ENCODE results near the gene BACE2. TPM values are rescaled to one million over a fixed set of nuclear protein-coding genes. Genes with fewer than 3 reads are reported as not detected.
A peak's percentile ranks its signal among the peaks of the same experiment; 100 is the strongest.
"Not testable (repeated sequence)": the region's sequence is repeated elsewhere in the genome, so short reads cannot be mapped to it uniquely, and the experiment has no call there.

The BACE2 gene
- total RNA-seq, 1 donor from 2014 or later: 174 TPM

- DNase-seq (ENCODE audit: low spot score): no peak
Observed at GRCh38 chr21:41240040-41240439, 72.1 kb downstream of the BACE2 start.

GRCh38 chr21:41241341-41241740 lies 73.4 kb downstream of the BACE2 start:
- DNase-seq (ENCODE audit: low spot score): no peak

DNA sequence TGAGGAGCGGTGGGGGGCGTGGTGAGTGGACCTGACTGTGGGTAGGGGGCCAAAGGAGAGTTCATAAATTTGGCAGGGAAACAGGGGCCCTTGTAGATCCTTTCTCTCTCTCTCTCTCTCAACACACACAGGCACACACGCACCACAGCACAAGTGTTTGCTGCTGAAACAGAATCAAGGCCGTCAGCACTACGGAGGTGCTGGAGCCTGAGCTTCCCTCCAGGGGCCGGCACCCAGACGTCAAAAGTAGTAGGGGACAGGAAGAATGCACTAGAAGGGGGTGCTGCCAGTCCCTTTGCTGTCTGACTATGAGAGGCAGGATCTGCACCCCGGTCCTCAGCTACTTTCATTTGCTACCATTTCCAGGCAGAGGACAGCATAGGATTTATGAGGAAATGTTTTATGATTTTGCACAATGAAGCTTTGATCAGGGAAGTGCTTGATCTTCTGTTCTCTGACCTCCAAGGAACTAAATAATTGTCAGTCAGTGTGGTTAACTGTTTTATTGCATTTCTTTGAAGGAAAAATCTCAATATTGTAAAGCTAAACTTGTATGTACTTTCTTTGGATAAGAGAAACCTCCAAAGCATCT lies 74.4 kb downstream of the BACE2 start:
- DNase-seq (ENCODE audit: low spot score): no peak

- DNase-seq (ENCODE audit: low spot score): no peak
Observed at GRCh38 chr21:41243107-41243506, 75.1 kb downstream of the BACE2 start.

DNA sequence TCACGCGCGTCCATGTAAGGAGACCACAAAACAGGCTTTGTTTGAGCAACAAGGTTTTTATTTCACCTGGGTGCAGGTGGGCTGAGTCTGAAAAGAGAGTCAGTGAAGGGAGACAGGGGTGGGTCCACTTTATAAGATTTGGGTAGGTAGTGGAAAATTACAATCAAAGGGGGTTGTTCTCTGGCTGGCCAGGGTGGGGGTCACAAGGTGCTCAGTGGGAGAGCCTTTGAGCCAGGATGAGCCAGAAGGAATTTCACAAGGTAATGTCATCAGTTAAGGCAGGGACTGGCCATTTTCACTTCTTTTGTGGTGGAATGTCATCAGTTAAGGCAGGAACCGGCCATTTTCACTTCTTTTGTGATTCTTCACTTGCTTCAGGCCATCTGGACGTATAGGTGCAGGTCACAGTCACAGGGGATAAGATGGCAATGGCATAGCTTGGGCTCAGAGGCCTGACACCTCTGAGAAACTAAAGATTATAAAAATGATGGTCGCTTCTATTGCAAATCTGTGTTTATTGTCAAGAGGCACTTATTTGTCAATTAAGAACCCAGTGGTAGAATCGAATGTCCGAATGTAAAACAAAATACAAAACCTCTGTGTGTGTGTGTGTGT lies 76.4 kb downstream of the BACE2 start:
- DNase-seq (ENCODE audit: low spot score): not testable (repeated sequence)

DNA sequence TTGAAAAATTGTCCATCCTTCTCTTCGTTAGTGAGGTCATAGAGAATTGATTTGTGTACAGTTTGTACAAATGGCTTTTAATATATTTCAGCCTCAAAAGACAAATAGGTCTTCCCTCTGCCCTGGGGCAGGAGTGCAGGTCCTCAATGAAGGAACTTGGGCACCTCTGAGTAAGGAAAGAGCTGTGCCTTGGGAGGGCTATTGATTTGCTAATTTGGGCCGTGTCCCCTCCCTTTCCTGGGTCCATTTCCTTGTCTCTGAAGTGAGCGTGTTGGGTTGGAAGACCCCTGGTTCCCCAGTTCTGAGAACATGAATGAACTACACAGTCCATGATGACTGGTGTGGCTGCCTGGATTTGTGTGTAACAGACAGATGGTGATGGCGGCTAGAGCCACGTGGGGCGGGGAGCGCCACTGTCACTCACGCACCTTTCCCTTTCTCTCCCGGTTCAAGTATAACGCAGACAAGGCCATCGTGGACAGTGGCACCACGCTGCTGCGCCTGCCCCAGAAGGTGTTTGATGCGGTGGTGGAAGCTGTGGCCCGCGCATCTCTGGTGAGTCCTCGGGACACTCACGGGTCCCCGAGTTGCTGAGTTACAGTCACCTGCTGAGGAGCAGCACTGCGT lies 77.7 kb downstream of the BACE2 start:
- DNase-seq (ENCODE audit: low spot score): no peak

DNA sequence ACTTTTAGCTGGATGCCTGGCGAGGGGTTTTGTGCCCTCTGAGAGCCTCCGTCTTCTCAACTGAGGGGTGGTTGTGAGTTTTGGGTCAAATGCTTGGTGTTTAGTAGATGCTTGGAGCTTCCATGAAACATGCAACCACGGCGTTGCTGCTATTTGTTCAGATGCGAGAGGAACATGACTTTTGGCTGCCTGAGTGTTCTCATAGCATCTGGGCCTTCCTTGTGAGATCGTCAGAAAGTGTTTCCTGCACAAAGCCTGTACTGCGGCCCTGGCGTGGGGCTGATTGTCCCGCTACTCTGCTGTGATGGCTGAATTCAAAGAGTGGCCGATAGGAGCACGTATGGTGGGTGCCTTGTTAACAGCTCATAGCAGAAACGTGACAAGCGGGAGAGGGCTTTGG lies 78.8 kb downstream of the BACE2 start:
- DNase-seq (ENCODE audit: low spot score): no peak

DNA sequence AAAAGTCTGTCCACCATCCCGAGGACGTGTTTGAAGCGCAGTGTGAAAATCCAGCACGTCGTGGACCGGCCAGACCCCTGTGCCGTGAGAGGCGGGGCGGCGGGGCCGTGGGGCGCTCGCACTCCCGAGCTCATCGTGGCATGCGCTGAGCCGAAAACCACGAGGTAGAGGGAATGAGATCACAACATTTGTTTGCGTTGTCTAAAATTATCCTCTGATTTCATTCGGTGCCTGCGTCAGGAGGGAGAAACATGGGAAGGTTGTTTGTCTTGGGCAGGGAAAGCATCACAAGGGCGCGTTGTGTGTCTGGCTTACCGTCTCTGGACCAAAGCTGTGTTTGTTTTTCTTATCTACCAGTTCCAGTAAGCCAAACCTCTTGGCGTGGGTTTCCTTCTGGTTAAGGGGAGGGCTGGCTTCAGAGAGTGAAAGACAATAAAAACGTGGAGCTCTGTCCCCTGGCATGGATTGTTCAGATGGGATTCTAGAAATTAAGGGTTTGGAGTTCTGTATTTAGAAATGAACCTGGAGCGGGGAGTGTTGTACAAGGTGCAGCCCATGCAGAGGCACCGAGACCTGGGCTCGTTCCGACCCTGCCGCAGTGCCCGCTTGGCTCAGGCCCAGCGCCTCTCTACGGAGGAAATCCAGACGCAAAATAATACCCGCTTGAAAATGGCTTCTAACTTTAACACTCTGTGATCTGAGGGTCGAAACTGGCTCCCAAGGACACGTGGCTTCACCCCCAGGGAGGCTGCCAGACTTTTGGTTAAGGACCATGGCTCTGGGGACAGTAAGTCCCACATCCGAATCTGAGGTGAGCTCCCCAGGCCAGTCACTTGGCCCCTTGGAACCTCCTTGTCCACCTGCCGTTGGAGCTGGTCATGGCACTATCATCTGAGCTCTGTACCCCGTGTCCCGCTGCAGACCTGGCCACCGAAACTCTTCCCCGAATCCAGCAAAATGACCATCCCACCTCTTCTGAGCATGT lies 79.9 kb downstream of the BACE2 start:
- peak; percentile 90 for DNase-seq (ENCODE audit: low spot score)

- no peak for DNase-seq (ENCODE audit: low spot score)
Observed at GRCh38 chr21:41249476-41249875, 81.5 kb downstream of the BACE2 start.

DNA sequence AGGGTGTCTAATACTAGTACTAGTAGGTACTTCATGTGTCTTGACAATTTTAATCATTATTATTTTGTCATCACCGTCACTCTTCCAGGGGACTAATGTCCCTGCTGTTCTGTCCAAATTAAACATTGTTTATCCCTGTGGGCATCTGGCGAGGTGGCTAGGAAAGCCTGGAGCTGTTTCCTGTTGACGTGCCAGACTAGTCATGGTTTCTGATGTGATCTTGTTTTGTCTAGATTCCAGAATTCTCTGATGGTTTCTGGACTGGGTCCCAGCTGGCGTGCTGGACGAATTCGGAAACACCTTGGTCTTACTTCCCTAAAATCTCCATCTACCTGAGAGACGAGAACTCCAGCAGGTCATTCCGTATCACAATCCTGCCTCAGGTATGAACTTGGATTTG lies 82.6 kb downstream of the BACE2 start:
- DNase-seq (ENCODE audit: low spot score): no peak

GRCh38 chr21:41251961-41252642 lies 84.1 kb downstream of the BACE2 start:
- DNase-seq (ENCODE audit: low spot score): no peak

DNA sequence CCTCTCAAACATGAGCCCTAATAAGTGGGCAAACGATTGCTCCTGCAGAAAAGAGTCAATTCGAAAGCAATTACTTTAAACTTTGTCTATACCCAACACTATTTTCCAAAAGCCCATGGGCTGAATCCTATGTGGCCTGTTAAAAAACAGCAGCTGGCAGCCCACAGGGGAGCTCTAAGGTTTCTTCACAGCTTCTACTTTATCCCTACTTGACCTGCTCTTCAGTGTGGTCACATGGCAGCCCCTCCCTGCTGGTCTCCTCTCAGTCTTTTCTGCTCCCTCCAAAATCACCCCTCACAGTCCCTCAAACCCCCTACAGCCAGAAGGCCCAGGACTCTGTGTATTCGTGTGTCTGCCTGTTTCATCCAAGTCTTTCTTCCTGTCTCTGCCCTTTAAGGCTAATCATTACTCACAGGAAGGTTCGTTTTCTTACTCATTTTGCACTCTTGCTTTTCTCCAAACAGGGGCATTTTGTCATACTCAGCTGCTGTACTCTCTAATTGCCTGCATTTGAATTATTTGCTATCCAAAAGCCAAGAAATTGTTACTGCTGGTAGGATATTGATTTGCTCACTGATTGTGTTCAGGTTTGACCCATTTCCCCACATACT lies 86.2 kb downstream of the BACE2 start:
- no peak for DNase-seq (ENCODE audit: low spot score)

- DNase-seq (ENCODE audit: low spot score): no peak
Observed at GRCh38 chr21:41255190-41255589, 87.2 kb downstream of the BACE2 start.

DNA sequence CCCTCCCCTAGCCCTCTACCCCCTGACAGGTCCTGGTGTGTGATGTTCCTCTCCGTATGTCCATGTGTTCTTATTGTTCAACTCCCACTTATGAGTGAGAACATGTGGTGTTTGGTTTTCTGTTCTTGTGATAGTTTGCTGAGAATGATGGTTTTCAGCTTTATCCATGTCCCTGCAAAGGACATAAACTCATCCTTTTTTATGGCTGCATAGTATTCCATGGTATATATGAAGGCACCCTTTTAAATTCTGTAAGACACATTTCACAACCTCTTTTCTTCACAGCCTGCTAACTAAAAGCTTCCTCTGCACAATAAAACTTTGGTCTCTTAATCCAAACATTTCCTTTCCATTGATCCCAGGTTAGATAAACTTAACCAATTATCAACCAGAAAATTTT lies 88.3 kb downstream of the BACE2 start:
- not testable (repeated sequence) for DNase-seq (ENCODE audit: low spot score)

GRCh38 chr21:41256771-41257702 lies 89.1 kb downstream of the BACE2 start:
- DNase-seq (ENCODE audit: low spot score): peak; percentile 54

- no peak for DNase-seq (ENCODE audit: low spot score)
Observed at GRCh38 chr21:41258617-41259016, 90.7 kb downstream of the BACE2 start.

DNA sequence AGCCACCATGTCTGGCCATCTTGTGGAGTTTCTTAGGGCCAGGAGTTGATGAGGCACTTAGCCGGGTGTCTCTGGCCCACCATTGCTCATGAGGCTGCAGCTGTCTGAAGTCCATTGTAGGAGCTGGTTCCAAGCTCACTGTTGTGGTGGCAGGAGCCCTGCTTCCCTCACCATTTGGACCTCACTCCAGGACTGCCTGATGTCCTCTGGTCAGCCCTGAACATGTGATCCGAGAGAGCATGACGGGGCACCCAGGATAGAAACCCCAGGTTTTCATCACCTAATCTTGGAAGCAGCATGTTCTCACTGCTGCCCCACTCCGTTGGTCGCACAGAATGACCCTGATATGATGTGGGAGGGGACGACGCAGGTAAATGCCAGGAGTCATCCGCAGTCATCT lies 92.5 kb downstream of the BACE2 start:
- DNase-seq (ENCODE audit: low spot score): no peak

- no peak for DNase-seq (ENCODE audit: low spot score)
Observed at GRCh38 chr21:41267346-41267745, 99.4 kb downstream of the BACE2 start.

DNA sequence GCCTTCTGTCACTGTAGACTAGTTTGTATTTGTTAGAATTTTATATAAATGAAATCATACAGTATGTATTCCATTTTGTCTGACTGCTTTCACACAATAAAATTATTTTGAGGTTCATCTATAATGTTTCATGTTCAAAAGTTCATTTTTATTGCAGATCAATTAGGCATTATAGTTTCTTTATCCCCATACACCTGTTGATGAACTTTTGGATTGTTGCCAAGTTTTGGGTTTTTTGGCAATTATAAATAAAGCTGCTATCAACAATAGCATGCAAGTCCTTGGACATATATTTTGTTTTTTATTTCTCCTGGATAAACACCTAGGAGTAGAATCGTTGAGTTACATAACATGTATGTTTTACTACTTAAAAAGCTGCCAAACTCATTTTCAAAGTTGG lies 101.6 kb downstream of the BACE2 start:
- DNase-seq (ENCODE audit: low spot score): no peak

GRCh38 chr21:41277196-41277595 lies 109.2 kb downstream of the BACE2 start:
- no peak for DNase-seq (ENCODE audit: low spot score)
